ENCODE data around the gene AMN.

AMN gene

DNA sequence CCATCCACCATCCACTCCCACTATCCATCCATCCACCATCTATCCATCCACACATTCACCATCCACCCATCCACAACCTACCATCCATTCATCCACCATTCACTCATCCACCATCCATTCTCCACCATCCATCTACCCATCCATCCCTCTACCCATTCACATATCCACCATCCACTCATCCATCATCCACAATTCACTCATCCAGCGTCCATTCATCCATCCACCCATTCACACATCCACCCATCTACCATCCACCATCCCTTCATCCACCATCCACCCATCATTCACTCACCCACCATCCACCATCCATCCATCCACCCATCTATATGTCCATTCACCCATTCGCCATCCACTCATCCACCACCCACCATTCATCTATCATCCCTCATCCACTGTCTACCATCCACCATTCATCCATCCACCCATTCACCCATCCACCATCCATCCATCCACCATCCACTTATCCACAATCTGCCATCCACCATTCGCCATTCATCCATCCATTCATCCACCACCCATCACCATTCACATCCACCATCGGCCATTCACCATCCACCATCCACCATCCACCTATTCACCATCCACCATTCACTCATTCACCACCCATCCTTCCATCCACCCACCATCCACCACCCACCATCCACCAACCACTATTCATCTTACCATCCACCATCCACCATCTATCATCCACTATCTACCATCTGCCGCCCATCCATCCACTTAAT lies 2.0 kb upstream of the AMN start:
- DNase-seq (ENCODE audit: extremely low read depth, low read depth): no peak
- no peak for TF ChIP-seq CTCF (IDR thresholded peaks at IDR 0.05; ENCODE audit: low read depth, low read length)

- no peak for TF ChIP-seq CTCF (IDR thresholded peaks at IDR 0.05; ENCODE audit: low read depth, low read length)
- no peak for DNase-seq (ENCODE audit: extremely low read depth, low read depth)
These were observed 1.5 kb upstream of the AMN start for GRCh38 chr14:102920998-102921304.

DNA sequence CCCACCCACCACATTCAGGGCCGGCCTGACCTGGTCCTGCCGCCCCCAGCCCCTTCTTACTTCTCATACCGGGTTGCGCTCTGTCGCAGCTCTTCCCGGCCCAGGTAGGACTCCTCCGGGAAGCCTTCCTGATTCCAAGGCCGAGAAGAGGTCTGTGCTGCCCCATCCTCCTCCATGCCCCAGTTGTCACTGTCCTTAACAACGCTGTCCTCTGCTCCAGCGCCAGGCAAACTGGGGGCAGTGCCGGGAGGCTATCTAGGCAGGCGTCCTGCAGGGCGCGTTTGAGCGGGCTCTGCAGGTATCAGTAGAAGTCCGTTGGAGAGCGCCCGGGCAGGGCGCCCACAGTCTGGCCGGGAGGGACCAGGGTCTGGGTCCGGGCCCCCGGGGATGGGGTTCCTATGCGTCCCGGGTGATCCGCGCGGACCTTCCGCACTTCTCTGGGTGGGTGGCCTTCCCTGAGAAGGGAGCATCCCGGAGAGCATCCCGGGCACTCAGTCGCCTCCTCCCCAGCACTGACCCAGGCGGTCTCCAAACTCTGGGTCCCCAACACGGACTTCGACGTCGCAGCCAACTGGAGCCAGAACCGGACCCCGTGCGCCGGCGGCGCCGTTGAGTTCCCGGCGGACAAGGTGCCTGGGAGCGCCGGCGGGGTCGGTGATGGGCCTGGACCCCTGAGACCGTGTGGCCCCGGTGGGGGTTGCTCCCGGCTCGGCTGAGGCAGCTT lies 900 bp downstream of the AMN start:
- TF ChIP-seq CTCF (IDR thresholded peaks at IDR 0.05; ENCODE audit: low read depth, low read length): no peak

GRCh38 chr14:102923925-102924486 lies 1.5 kb downstream of the AMN start:
- TF ChIP-seq CTCF (IDR thresholded peaks at IDR 0.05; ENCODE audit: low read depth, low read length): no peak
- DNase-seq (ENCODE audit: extremely low read depth, low read depth): no peak

More for the DNA sequence above, 900 bp downstream of the AMN start:
- DNase-seq (ENCODE audit: extremely low read depth, low read depth): no peak

DNA sequence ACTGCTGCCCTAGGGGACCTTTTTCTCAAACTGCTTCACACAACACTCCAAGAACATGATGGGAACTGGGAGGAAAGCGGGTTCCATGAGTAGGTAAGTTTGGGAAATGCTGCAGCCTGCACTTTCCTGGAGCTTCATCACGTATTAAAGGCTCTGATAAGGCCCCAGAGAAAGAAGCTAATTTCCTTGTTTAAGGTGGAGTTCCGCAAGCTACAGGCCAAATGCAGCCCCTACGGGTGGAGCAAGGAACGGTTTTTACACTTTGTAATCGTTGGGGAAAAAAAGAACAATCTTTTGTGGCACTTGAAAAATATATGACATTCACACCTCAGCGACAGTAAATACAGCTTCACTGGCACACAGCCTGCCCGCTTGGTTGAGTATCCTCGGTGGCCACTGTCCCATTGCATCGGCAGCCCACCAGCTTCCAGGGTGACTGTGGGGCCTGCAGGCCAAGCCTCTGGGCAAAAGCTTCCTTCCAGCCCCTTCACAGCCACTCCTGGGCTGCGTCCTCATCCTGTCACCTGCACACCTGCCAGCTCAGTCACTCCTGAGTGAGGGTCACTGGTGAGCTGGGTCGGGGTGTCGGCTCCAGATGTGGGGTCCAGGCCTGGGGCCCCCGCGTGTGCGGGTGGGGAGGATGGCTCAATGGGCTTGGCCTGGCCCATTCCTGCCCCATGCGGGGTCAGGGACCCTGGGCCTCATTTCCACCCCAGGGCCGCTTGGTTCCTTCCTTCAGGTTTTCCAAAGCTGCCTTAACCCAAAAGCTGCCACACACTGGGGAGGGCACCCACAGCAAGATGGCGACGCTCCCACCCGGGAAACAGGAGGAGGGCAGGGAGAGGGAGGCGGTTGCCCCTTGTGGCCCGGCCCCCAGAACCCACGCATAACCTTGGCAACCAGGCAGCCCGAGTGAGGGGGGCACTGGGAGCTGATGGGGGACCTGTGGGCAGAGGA lies 2.4 kb downstream of the AMN start:
- DNase-seq (ENCODE audit: extremely low read depth, low read depth): no peak
- TF ChIP-seq CTCF (IDR thresholded peaks at IDR 0.05; ENCODE audit: low read depth, low read length): no peak; the same call in 1 of the 2 replicates

- DNase-seq (ENCODE audit: extremely low read depth, low read depth): no peak
- no peak for TF ChIP-seq CTCF (IDR thresholded peaks at IDR 0.05; ENCODE audit: low read depth, low read length)
These were observed 3.2 kb downstream of the AMN start for GRCh38 chr14:102925646-102926045.

All from AG09319 (cell line).